Transverse colon (tissue), 4 donors: ENCODE data around the gene NYNRIN. TPM values are rescaled to one million over a fixed set of nuclear protein-coding genes. Genes with fewer than 3 reads are reported as not detected.

Source experiments
- DNase-seq: peaks from one replicate; pipeline ENCODE4 v3.0.0-alpha.2; 2019
- H3K27ac ChIP-seq, 4 donors: fragments of 200-600 bp; sonication (generic); 2 replicates each; pipeline ENCODE4 v1.5.1; 2016 to 2018; ENCODE audit warnings: inconsistent platforms in 4 of 4
- H3K27me3 ChIP-seq: fragments of 200-600 bp; sonication (generic); 2 replicates; pipeline ENCODE4 v1.5.1; 2017; ENCODE audit warnings: inconsistent platforms
- H3K36me3 ChIP-seq, 4 donors: fragments of 200-600 bp; sonication (generic); 2 replicates each; pipeline ENCODE4 v1.5.1; 2017 to 2019; ENCODE audit warnings: inconsistent platforms in 4 of 4
- H3K4me1 ChIP-seq, 4 donors: fragments of 200-600 bp; sonication (generic); 2 replicates each; pipeline ENCODE4 v1.5.1; 2017 to 2020; ENCODE audit warnings: inconsistent platforms in 4 of 4
- H3K4me3 ChIP-seq, 4 donors: fragments of 200-600 bp; sonication (generic); 1 replicate in 1 of 4; 2 replicates in 3 of 4; pipeline versions ENCODE4 v1.5.1 to v1.6.1; 2017 to 2019; ENCODE audit warnings: inconsistent platforms in 4 of 4
- H3K9me3 ChIP-seq, 2 donors: fragments of 200-600 bp; sonication (generic); 2 replicates each; pipeline ENCODE4 v1.5.1; 2017 to 2019; ENCODE audit warnings: inconsistent platforms in 2 of 2
- EP300 ChIP-seq: sonication (generic); formaldehyde crosslinking; IDR thresholded peaks from one replicate; pipeline ENCODE4 v1.6.1; 2017; ENCODE audit warnings: antibody characterized with exemption, low read depth
- POLR2A ChIP-seq: fragments of 450-650 bp; IDR thresholded peaks from one replicate; pipeline ENCODE4 v1.6.1; 2016; ENCODE audit warnings: antibody characterized with exemption, mild to moderate bottlenecking, moderate library complexity
- POLR2AphosphoS5 ChIP-seq, 3 donors: sonication (generic); formaldehyde crosslinking; IDR thresholded peaks; one replicate each; pipeline ENCODE4 v1.6.1; 2016; ENCODE audit warnings: antibody characterized with exemption in 3 of 3
- WGBS, 2 donors: methylation state at CpG; one replicate each; pipeline ENCODE4 v1.1.5; 2018; ENCODE audit warnings: low coverage in 1 of 2; 5-methylcytosine and 5-hydroxymethylcytosine counted together
- in situ Hi-C, 4 donors: fragments of 200-750 bp; cut with MboI; loops; one replicate each; pipeline versions ENCODE4 v1.15.0 to v1.15.1; 2017; ENCODE audit warnings: low sequenced_read_pairs in 3 of 4, low pct_ligation_motif_present in 1 of 4, low pct_unique_long_range_greater_than_20kb in 1 of 4
- intact Hi-C: fragments of 100-400 bp; cut with DNase I; formaldehyde crosslinking; loops from one replicate; pipeline ENCODE4 v1.15.1; 2023; ENCODE audit warnings: low total_unique reads
- total RNA-seq, 4 donors: library from RNA; depleted of rRNA; stranded (reverse); fragments of >200 nt; gene quantifications; one replicate each; pipeline ENCODE4 v1.1.0, GENCODE V29; 2016
- TF ChIP-seq, protein P1 (sequence below), 5 experiments: fragments of 200-600 bp in 3 of 5; fragments of 450-650 bp in 2 of 5; sonication (generic) in 3 of 5; IDR thresholded peaks; 1 replicate in 2 of 5; 2 replicates in 3 of 5; pipeline ENCODE4 v1.5.1; 2016 to 2017; ENCODE audit warnings: antibody characterized with exemption in 5 of 5, inconsistent platforms in 3 of 5, mild to moderate bottlenecking in 2 of 5, moderate library complexity in 1 of 5

NYNRIN gene
- total RNA-seq, 4 donors from 2014 or later: 2.6 to 11.4 (median 9.0) TPM

GRCh38 chr14:24388474-24389179, 10.2 kb upstream of the NYNRIN start:
- Histone ChIP-seq H3K27ac (no peak overlapping the region), H3K4me1 (peaks cover 0 to 13% (median 0%) of the 10 kb centered on the region in 4 donors), H3K36me3 (no peaks in the 10 kb centered on the region), H3K27me3 (no peaks in the 10 kb centered on the region), H3K9me3 (no peaks in the 10 kb centered on the region), H3K4me3 (no peak overlapping the region)
- DNase-seq: no peak
- in situ Hi-C loops (no loop called here), intact Hi-C loops (no loop called here)
- TF ChIP-seq POLR2A (no peak), EP300 (no peak), POLR2AphosphoS5 (IDR thresholded peaks at IDR 0.05) (no peak)
- TF ChIP-seq, protein P1, sequence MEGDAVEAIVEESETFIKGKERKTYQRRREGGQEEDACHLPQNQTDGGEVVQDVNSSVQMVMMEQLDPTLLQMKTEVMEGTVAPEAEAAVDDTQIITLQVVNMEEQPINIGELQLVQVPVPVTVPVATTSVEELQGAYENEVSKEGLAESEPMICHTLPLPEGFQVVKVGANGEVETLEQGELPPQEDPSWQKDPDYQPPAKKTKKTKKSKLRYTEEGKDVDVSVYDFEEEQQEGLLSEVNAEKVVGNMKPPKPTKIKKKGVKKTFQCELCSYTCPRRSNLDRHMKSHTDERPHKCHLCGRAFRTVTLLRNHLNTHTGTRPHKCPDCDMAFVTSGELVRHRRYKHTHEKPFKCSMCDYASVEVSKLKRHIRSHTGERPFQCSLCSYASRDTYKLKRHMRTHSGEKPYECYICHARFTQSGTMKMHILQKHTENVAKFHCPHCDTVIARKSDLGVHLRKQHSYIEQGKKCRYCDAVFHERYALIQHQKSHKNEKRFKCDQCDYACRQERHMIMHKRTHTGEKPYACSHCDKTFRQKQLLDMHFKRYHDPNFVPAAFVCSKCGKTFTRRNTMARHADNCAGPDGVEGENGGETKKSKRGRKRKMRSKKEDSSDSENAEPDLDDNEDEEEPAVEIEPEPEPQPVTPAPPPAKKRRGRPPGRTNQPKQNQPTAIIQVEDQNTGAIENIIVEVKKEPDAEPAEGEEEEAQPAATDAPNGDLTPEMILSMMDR (IDR thresholded peaks at IDR 0.05): no peak
- WGBS, 2 donors: 43 to 63% methylated on average over 1 to 2 of the region's 2 CpGs

DNA sequence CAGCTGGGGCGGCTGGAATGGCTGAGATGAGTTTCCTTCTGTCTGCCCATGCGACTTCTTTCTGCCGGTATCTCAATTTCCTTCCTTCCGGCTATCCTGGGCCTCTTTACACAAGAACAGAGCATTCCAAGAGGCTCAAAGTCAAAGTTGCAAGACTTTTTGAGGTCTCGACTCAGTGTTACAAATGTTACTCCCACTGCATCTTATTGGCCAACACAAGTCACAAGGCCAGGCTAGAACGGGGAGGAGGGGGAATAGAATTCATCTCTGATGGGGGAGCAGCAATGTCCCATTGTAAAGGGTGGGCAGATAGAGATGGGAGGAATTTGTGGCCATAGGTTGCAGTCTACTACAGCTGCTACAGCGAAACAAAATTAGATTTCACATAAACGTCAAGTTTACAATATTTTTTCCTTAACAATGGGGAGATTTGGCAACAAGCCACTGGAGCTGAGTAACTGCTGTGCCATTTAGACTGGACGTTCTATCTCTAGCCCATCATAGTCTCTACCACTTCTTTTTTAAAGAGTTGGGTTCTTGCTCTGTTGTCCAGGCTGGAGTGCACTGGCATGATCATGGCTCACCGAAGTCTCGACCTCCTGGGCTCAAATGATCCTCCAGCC, 9.5 kb upstream of the NYNRIN start:
- H3K4me3 ChIP-seq: no peak overlapping the region
- H3K36me3 ChIP-seq: no peaks in the 10 kb centered on the region
- no peak overlapping the region for H3K27ac ChIP-seq
- TF ChIP-seq POLR2AphosphoS5 (IDR thresholded peaks at IDR 0.05) (no peak), POLR2A (no peak), EP300 (no peak)
- TF ChIP-seq, protein P1 (IDR thresholded peaks at IDR 0.05): no peak
- H3K27me3 ChIP-seq: no peaks in the 10 kb centered on the region
- WGBS, 2 donors: 74% methylated on average over 11 of the region's 11 CpGs; no CpG with 5 or more reads in 1 of the 2 donors
- intact Hi-C loops: no loop called here
- no peak for DNase-seq
- in situ Hi-C loops: no loop called here
- no peaks in the 10 kb centered on the region for H3K9me3 ChIP-seq
- peaks cover 0 to 13% (median 0%) of the 10 kb centered on the region in 4 donors for H3K4me1 ChIP-seq

- intact Hi-C loops (no loop called here), in situ Hi-C loops (no loop called here)
- Histone ChIP-seq H3K4me3 (no peak overlapping the region), H3K27me3 (no peaks in the 10 kb centered on the region), H3K27ac (no peak overlapping the region), H3K9me3 (no peaks in the 10 kb centered on the region), H3K36me3 (no peaks in the 10 kb centered on the region), H3K4me1 (peaks cover 0 to 13% (median 0%) of the 10 kb centered on the region in 4 donors)
- DNase-seq: no peak
- WGBS, 2 donors: 32 to 49% methylated on average over 5 to 6 of the region's 6 CpGs
- TF ChIP-seq, protein P1 (IDR thresholded peaks at IDR 0.05): no peak
- TF ChIP-seq POLR2AphosphoS5 (IDR thresholded peaks at IDR 0.05): no peak
- TF ChIP-seq POLR2A: no peak
- TF ChIP-seq EP300: no peak
Measured at GRCh38 chr14:24390701-24391468, 7.9 kb upstream of the NYNRIN start.

- Histone ChIP-seq H3K4me1 (peaks cover 0 to 13% (median 0%) of the 10 kb centered on the region in 4 donors), H3K27me3 (no peaks in the 10 kb centered on the region), H3K4me3 (no peak overlapping the region), H3K27ac (peak overlapping the region; percentile 33 to 66 (median 61)), H3K9me3 (no peaks in the 10 kb centered on the region), H3K36me3 (no peaks in the 10 kb centered on the region)
- 42 to 45% methylated on average over 8 of the region's 8 CpGs for WGBS, 2 donors
- TF ChIP-seq EP300 (no peak), POLR2AphosphoS5 (IDR thresholded peaks at IDR 0.05) (no peak), POLR2A (no peak)
- TF ChIP-seq, protein P1 (IDR thresholded peaks at IDR 0.05): no peak
- DNase-seq: no peak
- intact Hi-C loops: no loop called here
- in situ Hi-C loops: no loop called here
Measured at GRCh38 chr14:24392325-24393091, 6.3 kb upstream of the NYNRIN start.
